NCI-H226 (cell line): ENCODE measurements around the gene ATP11B.
A peak's percentile ranks its signal among the peaks of the same experiment; 100 is the strongest.

ENCODE experiments used
- DNase-seq: peaks from one replicate; pipeline ENCODE4 v3.0.0-alpha.2; 2015

ATP11B gene

GRCh38 chr3:182792901-182793662 lies at the start of gene ATP11B:
ATP11B (plus strand) TSS chr3:182793504; CDS start chr3:182793760, 256 bp downstream.
- peak; percentile 39 for DNase-seq

GRCh38 chr3:182746959-182747358 lies 46.3 kb upstream of the ATP11B start:
- DNase-seq = no peak

- DNase-seq = peak; percentile 11
Measured at GRCh38 chr3:182755308-182755707, 38.0 kb upstream of the ATP11B start.

GRCh38 chr3:182755712-182756111 lies 37.6 kb upstream of the ATP11B start:
- peak; percentile 10 for DNase-seq

GRCh38 chr3:182760576-182761164 lies 32.6 kb upstream of the ATP11B start:
- DNase-seq = no peak

GRCh38 chr3:182763896-182764295 lies 29.4 kb upstream of the ATP11B start:
- no peak for DNase-seq

- no peak for DNase-seq
Measured at GRCh38 chr3:182765287-182765686, 28.0 kb upstream of the ATP11B start.

- no peak for DNase-seq
Measured at GRCh38 chr3:182766099-182766498, 27.2 kb upstream of the ATP11B start.

- DNase-seq = no peak
Measured at GRCh38 chr3:182768413-182768812, 24.9 kb upstream of the ATP11B start.

- no peak for DNase-seq
Measured at GRCh38 chr3:182769673-182770072, 23.6 kb upstream of the ATP11B start.

- no peak for DNase-seq
Measured at GRCh38 chr3:182782149-182782548, 11.2 kb upstream of the ATP11B start.

GRCh38 chr3:182783106-182783505 lies 10.2 kb upstream of the ATP11B start:
- no peak for DNase-seq

GRCh38 chr3:182784542-182784941 lies 8.8 kb upstream of the ATP11B start:
- no peak for DNase-seq

GRCh38 chr3:182785142-182785541 lies 8.2 kb upstream of the ATP11B start:
- no peak for DNase-seq

GRCh38 chr3:182785756-182786155 lies 7.5 kb upstream of the ATP11B start:
- DNase-seq = no peak

- no peak for DNase-seq
Measured at GRCh38 chr3:182786564-182787196, 6.6 kb upstream of the ATP11B start.

GRCh38 chr3:182787302-182788036 lies 5.8 kb upstream of the ATP11B start:
- DNase-seq = no peak

GRCh38 chr3:182789371-182789770 lies 3.9 kb upstream of the ATP11B start:
- DNase-seq = no peak

GRCh38 chr3:182790612-182791011 lies 2.7 kb upstream of the ATP11B start:
- no peak for DNase-seq

- DNase-seq = no peak
Measured at GRCh38 chr3:182793663-182794454, 555 bp downstream of the ATP11B start.

GRCh38 chr3:182794455-182795388 lies 1.4 kb downstream of the ATP11B start:
- DNase-seq = no peak
